GM12878 (cell line): Measurements from ENCODE around the gene FFAR1. TPM values are rescaled to one million over a fixed set of nuclear protein-coding genes. Genes with fewer than 3 reads are reported as not detected.

Experiments
- ATAC-seq: fragments of 200-7000 bp; cut with Tn5 transposase; 3 replicates; pipeline ENCODE4 v1.9.1; 2020; ENCODE audit warnings: mild to moderate bottlenecking, moderate library complexity
- BruUV-seq: library from RNA; stranded (reverse); fragments of 400-500 nt; replicated peaks from 2 replicates; lab custom pipeline; 2021; lab: Mats Ljungman, UMichigan
- CTCF ChIA-PET: fragments of 300-600 bp; sonication (Branson Sonifier 250); formaldehyde crosslinking; extraction: SDS; loops from one replicate; lab custom pipeline; 2021; ENCODE audit warnings: inconsistent platforms; lab: Yijun Ruan, JAX
- POLR2A ChIA-PET: fragments of 350-600 bp; formaldehyde crosslinking; extraction: SDS; loops from one replicate; lab custom pipeline; 2021; ENCODE audit warnings: inconsistent platforms; lab: Charles Lee
- RAD21 ChIA-PET: fragments of 300-600 bp; sonication (Branson Sonifier 250); formaldehyde crosslinking; loops from one replicate; lab custom pipeline; 2023; ENCODE audit warnings: antibody characterized with exemption; ENCODE audit not compliant: unreplicated experiment; lab: Charles Lee
- SMC1A ChIA-PET: fragments of 300-600 bp; sonication (Branson Sonifier 250); formaldehyde crosslinking; loops from one replicate; lab custom pipeline; 2023; ENCODE audit not compliant: unreplicated experiment, uncharacterized antibody; lab: Charles Lee
- DNase-seq: peaks from one replicate; pipeline ENCODE4 v3.0.0-alpha.2; 2011; ENCODE audit warnings: low read depth, low spot score
- FAIRE-seq: peaks from 3 replicates; lab custom pipeline; 2011; peaks lifted over from hg19 to GRCh38; lab: Jason Lieb, UNC
- H2AFZ ChIP-seq: 2 replicates; pipeline ENCODE4 v1.6.0; 2011; ENCODE audit warnings: low read depth, low read length, control low read depth; ENCODE audit not compliant: control insufficient read depth
- H3K27ac ChIP-seq: 2 replicates; pipeline ENCODE4 v1.5.1; 2011; ENCODE audit warnings: control low read depth; ENCODE audit not compliant: control insufficient read depth, insufficient read depth
- H3K27me3 ChIP-seq, 2 experiments: replicated peaks in 1 of 2; 2 replicates each; pipeline versions ENCODE4 v1.6.0 to v1.6.1; 2011; ENCODE audit warnings: low read length in 1 of 2; ENCODE audit not compliant: control insufficient read depth in 2 of 2, insufficient read depth in 2 of 2
- H3K36me3 ChIP-seq, 2 experiments: 2 replicates each; pipeline ENCODE4 v1.5.1; 2011; ENCODE audit warnings: low read length in 1 of 2; ENCODE audit not compliant: control insufficient read depth in 2 of 2, insufficient read depth in 2 of 2
- H3K4me1 ChIP-seq: 2 replicates; pipeline ENCODE4 v1.6.1; 2011; ENCODE audit warnings: mild to moderate bottlenecking, low read length, moderate library complexity, mixed read lengths; ENCODE audit not compliant: control insufficient read depth, insufficient read depth
- H3K4me2 ChIP-seq: 2 replicates; pipeline ENCODE4 v1.6.0; 2011; ENCODE audit warnings: control low read depth; ENCODE audit not compliant: control insufficient read depth, insufficient read depth
- H3K4me3 ChIP-seq: fragments of 200-600 bp; sonication (generic); 2 replicates; pipeline ENCODE4 v1.5.1; 2016
- H3K79me2 ChIP-seq: 2 replicates; pipeline ENCODE4 v1.6.0; 2011; ENCODE audit warnings: low read length; ENCODE audit not compliant: control insufficient read depth, insufficient read depth
- H3K9ac ChIP-seq: 2 replicates; pipeline ENCODE4 v1.8.0; 2011; ENCODE audit warnings: low read length, control low read depth, mixed read lengths; ENCODE audit not compliant: control insufficient read depth, insufficient read depth
- H3K9me3 ChIP-seq: replicated peaks from 3 replicates; pipeline ENCODE4 v1.5.1; 2011; ENCODE audit warnings: mild to moderate bottlenecking, low read length; ENCODE audit not compliant: control insufficient read depth, insufficient read depth
- H4K20me1 ChIP-seq: 2 replicates; pipeline ENCODE4 v1.6.0; 2011; ENCODE audit not compliant: control insufficient read depth, insufficient read depth
- BCL11A ChIP-seq: IDR thresholded peaks from 2 replicates; pipeline ENCODE4 v1.6.1; 2011; ENCODE audit warnings: low read depth, low read length
- HDAC2 ChIP-seq: fragments of 200-600 bp; sonication (generic); IDR thresholded peaks from 2 replicates; pipeline ENCODE4 v1.6.1; 2017
- JUND ChIP-seq: IDR thresholded peaks from 2 replicates; pipeline ENCODE4 v1.6.1; 2012; ENCODE audit warnings: low read depth, mild to moderate bottlenecking, low read length, improper control_type of control experiment, moderate library complexity
- KAT2A ChIP-seq: conservative IDR thresholded peaks from 2 replicates; pipeline ENCODE4 v1.6.1; 2011; ENCODE audit warnings: low read depth, low read length; ENCODE audit not compliant: control insufficient read depth
- NR2C2 ChIP-seq: IDR thresholded peaks from 2 replicates; pipeline ENCODE4 v1.6.1; 2011; ENCODE audit warnings: borderline replicate concordance, low read depth; ENCODE audit not compliant: control insufficient read depth, insufficient read length
- RELA ChIP-seq: fragments of 450-650 bp; IDR thresholded peaks from 2 replicates; pipeline ENCODE4 v1.8.0; 2014; ENCODE audit warnings: borderline replicate concordance; ENCODE audit not compliant: partially characterized antibody
- SMAD5 ChIP-seq: IDR thresholded peaks from 2 replicates; pipeline ENCODE4 v1.6.1; 2016; ENCODE audit warnings: antibody characterized with exemption, low read depth
- SP1 ChIP-seq: IDR thresholded peaks from one replicate; pipeline ENCODE4 v1.6.1; 2011; ENCODE audit warnings: low read depth, low read length
- SPI1 ChIP-seq: IDR thresholded peaks from 2 replicates; pipeline ENCODE4 v1.6.1; 2011; ENCODE audit warnings: low read depth, mild to moderate bottlenecking, low read length, moderate library complexity, borderline replicate concordance; ENCODE audit not compliant: insufficient read depth
- SREBF1 ChIP-seq: IDR thresholded peaks from 2 replicates; pipeline ENCODE4 v1.6.1; 2012; ENCODE audit warnings: mild to moderate bottlenecking, low read length
- SUZ12 ChIP-seq: fragments of 200-600 bp; sonication (generic); IDR thresholded peaks from one replicate; pipeline ENCODE4 v1.6.1; 2018; ENCODE audit warnings: antibody characterized with exemption, mild to moderate bottlenecking; ENCODE audit not compliant: unreplicated experiment
- ZNF622 ChIP-seq: fragments of 450-650 bp; IDR thresholded peaks from 2 replicates; pipeline ENCODE4 v1.6.1; 2017; ENCODE audit warnings: mild to moderate bottlenecking, inconsistent platforms
- WGBS: methylation state at CpG from one replicate; pipeline ENCODE4 v1.1.6; 2016; ENCODE audit warnings: low lambda C conversion rate; ENCODE audit not compliant: insufficient replicate concordance, insufficient coverage; ENCODE audit errors: missing lambda C conversion rate; 5-methylcytosine and 5-hydroxymethylcytosine counted together
- in situ Hi-C: fragments of 300-500 bp; cut with MboI; formaldehyde crosslinking; loops from 9 replicates; pipeline ENCODE4 v1.14.3; 2018; ENCODE audit warnings: mixed read lengths
- intact Hi-C: fragments of 100-400 bp; cut with micrococcal nuclease; formaldehyde crosslinking; loops from one replicate; pipeline ENCODE4 v1.14.2; 2022; ENCODE audit not compliant: unreplicated experiment
- polyA plus RNA-seq, 11 experiments: library from polyadenylated mRNA; depleted of rRNA in 4 of 11; unstranded in 6 of 11; stranded (reverse) in 5 of 11; fragments of >200 nt; fragmentation: Nextera tagmentation in 4 of 11; fragmentation: Illumina TruSeq in 1 of 11; extraction: Ambion mirVana in 4 of 11; extraction: Trizol in 1 of 11; gene quantifications; 1 replicate in 1 of 11; 2 replicates in 10 of 11; pipeline versions ENCODE4 v1.2.1 to v1.2.3, GENCODE V29; 2011 to 2016; ENCODE audit warnings: inconsistent platforms in 2 of 11, missing spikeins in 2 of 11, low read depth in 1 of 11
- total RNA-seq, 4 experiments: library from RNA; depleted of rRNA in 3 of 4; stranded (reverse); fragments of >200 nt in 3 of 4; fragmentation: Illumina TruSeq in 1 of 4; extraction: Trizol in 1 of 4; gene quantifications; 2 replicates each; pipeline versions ENCODE4 v1.2.1 to v1.2.3, GENCODE V29; 2013 to 2021
- TF ChIP-seq, protein P1 (sequence below): IDR thresholded peaks from 2 replicates; pipeline ENCODE4 v1.6.1; 2012; ENCODE audit warnings: low read length, inconsistent platforms
- TF ChIP-seq, protein P2 (sequence below), 3 experiments: IDR thresholded peaks in 2 of 3; conservative IDR thresholded peaks in 1 of 3; 2 replicates each; pipeline ENCODE4 v1.5.1; 2011; ENCODE audit warnings: low read depth in 3 of 3, low read length in 3 of 3, mild to moderate bottlenecking in 3 of 3, control low read depth in 2 of 3, moderate library complexity in 2 of 3, inconsistent platforms in 1 of 3, mixed read lengths in 1 of 3; ENCODE audit not compliant: control insufficient read depth in 2 of 3, insufficient read depth in 1 of 3; ENCODE audit errors: extremely low read depth in 1 of 3
- TF ChIP-seq, protein P3 (sequence below): IDR thresholded peaks from 2 replicates; pipeline ENCODE4 v1.6.1; 2011; ENCODE audit warnings: mild to moderate bottlenecking, low read depth, low read length, moderate library complexity; ENCODE audit not compliant: insufficient replicate concordance
- TF ChIP-seq, protein P4 (sequence below): fragments of 450-650 bp; IDR thresholded peaks from 2 replicates; pipeline ENCODE4 v1.6.1; 2017; ENCODE audit warnings: antibody characterized with exemption, mild to moderate bottlenecking, moderate library complexity

FFAR1 gene
- total and polyA plus RNA-seq, 10 of the 15 experiments (the other 5 are each of a cell fraction or from before 2014, with no cell fraction given): 0.05 to 0.62 (median 0.14) TPM; not detected in 2

DNA sequence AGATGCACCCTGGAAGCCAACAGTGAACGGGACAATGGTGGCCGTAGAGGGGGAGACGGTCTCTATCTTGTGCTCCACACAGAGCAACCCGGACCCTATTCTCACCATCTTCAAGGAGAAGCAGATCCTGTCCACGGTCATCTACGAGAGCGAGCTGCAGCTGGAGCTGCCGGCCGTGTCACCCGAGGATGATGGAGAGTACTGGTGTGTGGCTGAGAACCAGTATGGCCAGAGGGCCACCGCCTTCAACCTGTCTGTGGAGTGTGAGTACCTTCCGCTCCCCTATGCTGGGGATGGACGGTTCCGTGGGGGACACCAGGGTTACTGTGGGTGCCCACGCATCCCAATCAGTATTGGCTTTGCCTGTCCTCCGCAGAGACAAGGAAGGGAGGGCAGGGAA lies 45.3 kb upstream of the FFAR1 start:
- 73% methylated on average over 16 of the region's 16 CpGs for WGBS
- no peak overlapping the region for H3K9ac ChIP-seq
- ChIA-PET SMC1A (no interaction called here), CTCF (no interaction called here), RAD21 (no interaction called here), POLR2A (interaction anchor here (0.7 kb wide), 1 partner anchor 169 kb away, joined by 3 read pairs; no protein-coding TSS in a partner anchor)
- H3K36me3 ChIP-seq: no peaks in the 10 kb centered on the region
- ATAC-seq (no peak), DNase-seq (no peak), FAIRE-seq (no peak)
- no peak for TF ChIP-seq NR2C2
- TF ChIP-seq, protein P1, sequence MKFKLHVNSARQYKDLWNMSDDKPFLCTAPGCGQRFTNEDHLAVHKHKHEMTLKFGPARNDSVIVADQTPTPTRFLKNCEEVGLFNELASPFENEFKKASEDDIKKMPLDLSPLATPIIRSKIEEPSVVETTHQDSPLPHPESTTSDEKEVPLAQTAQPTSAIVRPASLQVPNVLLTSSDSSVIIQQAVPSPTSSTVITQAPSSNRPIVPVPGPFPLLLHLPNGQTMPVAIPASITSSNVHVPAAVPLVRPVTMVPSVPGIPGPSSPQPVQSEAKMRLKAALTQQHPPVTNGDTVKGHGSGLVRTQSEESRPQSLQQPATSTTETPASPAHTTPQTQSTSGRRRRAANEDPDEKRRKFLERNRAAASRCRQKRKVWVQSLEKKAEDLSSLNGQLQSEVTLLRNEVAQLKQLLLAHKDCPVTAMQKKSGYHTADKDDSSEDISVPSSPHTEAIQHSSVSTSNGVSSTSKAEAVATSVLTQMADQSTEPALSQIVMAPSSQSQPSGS: no peak
- TF ChIP-seq BCL11A: no peak
- TF ChIP-seq ZNF622: no peak
- TF ChIP-seq SUZ12: no peak
- no peak for TF ChIP-seq SPI1
- TF ChIP-seq, protein P2, sequence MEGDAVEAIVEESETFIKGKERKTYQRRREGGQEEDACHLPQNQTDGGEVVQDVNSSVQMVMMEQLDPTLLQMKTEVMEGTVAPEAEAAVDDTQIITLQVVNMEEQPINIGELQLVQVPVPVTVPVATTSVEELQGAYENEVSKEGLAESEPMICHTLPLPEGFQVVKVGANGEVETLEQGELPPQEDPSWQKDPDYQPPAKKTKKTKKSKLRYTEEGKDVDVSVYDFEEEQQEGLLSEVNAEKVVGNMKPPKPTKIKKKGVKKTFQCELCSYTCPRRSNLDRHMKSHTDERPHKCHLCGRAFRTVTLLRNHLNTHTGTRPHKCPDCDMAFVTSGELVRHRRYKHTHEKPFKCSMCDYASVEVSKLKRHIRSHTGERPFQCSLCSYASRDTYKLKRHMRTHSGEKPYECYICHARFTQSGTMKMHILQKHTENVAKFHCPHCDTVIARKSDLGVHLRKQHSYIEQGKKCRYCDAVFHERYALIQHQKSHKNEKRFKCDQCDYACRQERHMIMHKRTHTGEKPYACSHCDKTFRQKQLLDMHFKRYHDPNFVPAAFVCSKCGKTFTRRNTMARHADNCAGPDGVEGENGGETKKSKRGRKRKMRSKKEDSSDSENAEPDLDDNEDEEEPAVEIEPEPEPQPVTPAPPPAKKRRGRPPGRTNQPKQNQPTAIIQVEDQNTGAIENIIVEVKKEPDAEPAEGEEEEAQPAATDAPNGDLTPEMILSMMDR (IDR thresholded peaks at IDR 0.05 in 2 of 3, conservative IDR thresholded peaks at IDR 0.05 in 1 of 3; ENCODE audit: control insufficient read depth in 2 of 3, extremely low read depth in 1 of 3, insufficient read depth in 1 of 3, low read depth in 3 of 3, low read length in 3 of 3): no peak
- TF ChIP-seq, protein P3, sequence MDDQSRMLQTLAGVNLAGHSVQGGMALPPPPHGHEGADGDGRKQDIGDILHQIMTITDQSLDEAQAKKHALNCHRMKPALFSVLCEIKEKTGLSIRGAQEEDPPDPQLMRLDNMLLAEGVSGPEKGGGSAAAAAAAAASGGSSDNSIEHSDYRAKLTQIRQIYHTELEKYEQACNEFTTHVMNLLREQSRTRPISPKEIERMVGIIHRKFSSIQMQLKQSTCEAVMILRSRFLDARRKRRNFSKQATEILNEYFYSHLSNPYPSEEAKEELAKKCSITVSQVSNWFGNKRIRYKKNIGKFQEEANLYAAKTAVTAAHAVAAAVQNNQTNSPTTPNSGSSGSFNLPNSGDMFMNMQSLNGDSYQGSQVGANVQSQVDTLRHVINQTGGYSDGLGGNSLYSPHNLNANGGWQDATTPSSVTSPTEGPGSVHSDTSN: no peak
- no peak for TF ChIP-seq HDAC2
- TF ChIP-seq SREBF1: no peak
- TF ChIP-seq SP1: no peak
- TF ChIP-seq SMAD5: no peak
- TF ChIP-seq, protein P4, sequence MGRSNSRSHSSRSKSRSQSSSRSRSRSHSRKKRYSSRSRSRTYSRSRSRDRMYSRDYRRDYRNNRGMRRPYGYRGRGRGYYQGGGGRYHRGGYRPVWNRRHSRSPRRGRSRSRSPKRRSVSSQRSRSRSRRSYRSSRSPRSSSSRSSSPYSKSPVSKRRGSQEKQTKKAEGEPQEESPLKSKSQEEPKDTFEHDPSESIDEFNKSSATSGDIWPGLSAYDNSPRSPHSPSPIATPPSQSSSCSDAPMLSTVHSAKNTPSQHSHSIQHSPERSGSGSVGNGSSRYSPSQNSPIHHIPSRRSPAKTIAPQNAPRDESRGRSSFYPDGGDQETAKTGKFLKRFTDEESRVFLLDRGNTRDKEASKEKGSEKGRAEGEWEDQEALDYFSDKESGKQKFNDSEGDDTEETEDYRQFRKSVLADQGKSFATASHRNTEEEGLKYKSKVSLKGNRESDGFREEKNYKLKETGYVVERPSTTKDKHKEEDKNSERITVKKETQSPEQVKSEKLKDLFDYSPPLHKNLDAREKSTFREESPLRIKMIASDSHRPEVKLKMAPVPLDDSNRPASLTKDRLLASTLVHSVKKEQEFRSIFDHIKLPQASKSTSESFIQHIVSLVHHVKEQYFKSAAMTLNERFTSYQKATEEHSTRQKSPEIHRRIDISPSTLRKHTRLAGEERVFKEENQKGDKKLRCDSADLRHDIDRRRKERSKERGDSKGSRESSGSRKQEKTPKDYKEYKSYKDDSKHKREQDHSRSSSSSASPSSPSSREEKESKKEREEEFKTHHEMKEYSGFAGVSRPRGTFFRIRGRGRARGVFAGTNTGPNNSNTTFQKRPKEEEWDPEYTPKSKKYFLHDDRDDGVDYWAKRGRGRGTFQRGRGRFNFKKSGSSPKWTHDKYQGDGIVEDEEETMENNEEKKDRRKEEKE: no peak
- TF ChIP-seq JUND: no peak
- no peak for TF ChIP-seq KAT2A
- no peak for TF ChIP-seq RELA
- H3K79me2 ChIP-seq: no peaks in the 10 kb centered on the region
- no peak overlapping the region for H2AFZ ChIP-seq
- peaks cover 6% of the 10 kb centered on the region for H3K4me1 ChIP-seq
- H3K4me2 ChIP-seq: no peak overlapping the region
- no peak overlapping the region for H3K27ac ChIP-seq
- intact Hi-C loops (no loop called here), in situ Hi-C loops (no loop called here)
- H3K27me3 ChIP-seq: no peaks in the 10 kb centered on the region
- H3K9me3 ChIP-seq: no peaks in the 10 kb centered on the region
- H3K4me3 ChIP-seq: no peak overlapping the region
- BruUV-seq: no TSS peak
- H4K20me1 ChIP-seq: no peaks in the 10 kb centered on the region
